Sigmoid colon (tissue), 7 donors: Measurements from ENCODE around the gene CPA5. TPM values are rescaled to one million over a fixed set of nuclear protein-coding genes. Genes with fewer than 3 reads are reported as not detected.
"Not testable (repeated sequence)": the region's sequence is repeated elsewhere in the genome, so short reads cannot be mapped to it uniquely, and the experiment has no call there.

Experiments
- DNase-seq: peaks from one replicate; pipeline ENCODE4 v3.0.0-alpha.2; 2019
- H3K27ac ChIP-seq, 4 donors: fragments of 200-600 bp; sonication (generic); one replicate each; pipeline ENCODE4 v1.5.1; 2016 to 2019; ENCODE audit warnings: mild to moderate bottlenecking in 1 of 4
- H3K27me3 ChIP-seq, 3 donors: fragments of 200-600 bp; sonication (generic); one replicate each; pipeline ENCODE4 v1.5.1; 2019; ENCODE audit warnings: mild to moderate bottlenecking in 1 of 3
- H3K36me3 ChIP-seq, 4 donors: fragments of 200-600 bp; sonication (generic); one replicate each; pipeline ENCODE4 v1.5.1; 2016 to 2019
- H3K4me1 ChIP-seq, 4 donors: fragments of 200-600 bp; sonication (generic); one replicate each; pipeline ENCODE4 v1.5.1; 2017 to 2019
- H3K4me3 ChIP-seq, 4 donors: fragments of 200-600 bp; sonication (generic); one replicate each; pipeline ENCODE4 v1.5.1; 2017 to 2019; ENCODE audit warnings: mild to moderate bottlenecking in 2 of 4, moderate library complexity in 1 of 4
- H3K9me3 ChIP-seq, 4 donors: fragments of 200-600 bp in 3 of 4; sonication (generic) in 3 of 4; one replicate each; pipeline versions ENCODE4 v1.5.1 to v1.6.1; 2013 to 2019
- EP300 ChIP-seq, 4 donors: sonication (generic); formaldehyde crosslinking; IDR thresholded peaks; one replicate each; pipeline ENCODE4 v1.6.1; 2017; ENCODE audit warnings: antibody characterized with exemption in 4 of 4
- POLR2A ChIP-seq, 2 donors: fragments of 450-650 bp; IDR thresholded peaks; one replicate each; pipeline ENCODE4 v1.6.1; 2016; ENCODE audit warnings: antibody characterized with exemption in 2 of 2, mild to moderate bottlenecking in 2 of 2, moderate library complexity in 2 of 2
- POLR2AphosphoS5 ChIP-seq, 4 donors: sonication (generic); formaldehyde crosslinking; IDR thresholded peaks; one replicate each; pipeline ENCODE4 v1.6.1; 2017; ENCODE audit warnings: antibody characterized with exemption in 4 of 4
- WGBS, 2 donors: extraction: QIAGEN DNeasy Blood & Tissue Kit; methylation state at CpG; one replicate each; pipeline ENCODE4 v1.1.7; 2013; 5-methylcytosine and 5-hydroxymethylcytosine counted together
- intact Hi-C: fragments of 100-400 bp; cut with DNase I; formaldehyde crosslinking; loops from one replicate; pipeline ENCODE4 v1.15.1; 2023
- polyA plus RNA-seq, 3 donors: library from polyadenylated mRNA; stranded (reverse); fragments of 200-250 nt; gene quantifications; one replicate each; pipeline ENCODE4 v1.2.3, GENCODE V29; 2013
- total RNA-seq, 4 donors: library from RNA; depleted of rRNA; stranded (reverse); fragments of >200 nt; gene quantifications; one replicate each; pipeline ENCODE4 v1.1.0, GENCODE V29; 2016
- TF ChIP-seq, protein P1 (sequence below), 4 experiments: fragments of 450-650 bp in 3 of 4; fragments of 200-600 bp in 1 of 4; IDR thresholded peaks; one replicate each; pipeline ENCODE4 v1.5.1; 2016 to 2019; ENCODE audit warnings: antibody characterized with exemption in 4 of 4, mild to moderate bottlenecking in 3 of 4, moderate library complexity in 2 of 4
- donor health status: healthy with polysubstance abuse.
- donor health status: Bipolar disorder and iron deficiency.
- donor health status: healthy.

The CPA5 gene
- total and polyA plus RNA-seq, 7 donors = 1.1 TPM; not detected in 6

GRCh38 chr7:130372402-130373165 lies 28.0 kb downstream of the CPA5 start:
- 78 to 88% methylated on average over 11 of the region's 11 CpGs for WGBS, 2 donors
- H3K9me3 ChIP-seq = peaks cover 0 to 2% (median 0%) of the 10 kb centered on the region in 4 donors
- H3K4me3 ChIP-seq = no peak overlapping the region
- peak overlapping the region; percentile 88 to 95 (median 90) for H3K27ac ChIP-seq
- TF ChIP-seq EP300 (IDR thresholded peaks at IDR 0.05) = no peak
- TF ChIP-seq, protein P1, sequence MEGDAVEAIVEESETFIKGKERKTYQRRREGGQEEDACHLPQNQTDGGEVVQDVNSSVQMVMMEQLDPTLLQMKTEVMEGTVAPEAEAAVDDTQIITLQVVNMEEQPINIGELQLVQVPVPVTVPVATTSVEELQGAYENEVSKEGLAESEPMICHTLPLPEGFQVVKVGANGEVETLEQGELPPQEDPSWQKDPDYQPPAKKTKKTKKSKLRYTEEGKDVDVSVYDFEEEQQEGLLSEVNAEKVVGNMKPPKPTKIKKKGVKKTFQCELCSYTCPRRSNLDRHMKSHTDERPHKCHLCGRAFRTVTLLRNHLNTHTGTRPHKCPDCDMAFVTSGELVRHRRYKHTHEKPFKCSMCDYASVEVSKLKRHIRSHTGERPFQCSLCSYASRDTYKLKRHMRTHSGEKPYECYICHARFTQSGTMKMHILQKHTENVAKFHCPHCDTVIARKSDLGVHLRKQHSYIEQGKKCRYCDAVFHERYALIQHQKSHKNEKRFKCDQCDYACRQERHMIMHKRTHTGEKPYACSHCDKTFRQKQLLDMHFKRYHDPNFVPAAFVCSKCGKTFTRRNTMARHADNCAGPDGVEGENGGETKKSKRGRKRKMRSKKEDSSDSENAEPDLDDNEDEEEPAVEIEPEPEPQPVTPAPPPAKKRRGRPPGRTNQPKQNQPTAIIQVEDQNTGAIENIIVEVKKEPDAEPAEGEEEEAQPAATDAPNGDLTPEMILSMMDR (IDR thresholded peaks at IDR 0.05) = no peak
- H3K27me3 ChIP-seq = no peaks in the 10 kb centered on the region
- intact Hi-C loops = no loop called here
- peak; percentile 40 for DNase-seq
- no peaks in the 10 kb centered on the region for H3K36me3 ChIP-seq
- H3K4me1 ChIP-seq = peaks cover 0 to 59% (median 48%) of the 10 kb centered on the region in 4 donors

DNA sequence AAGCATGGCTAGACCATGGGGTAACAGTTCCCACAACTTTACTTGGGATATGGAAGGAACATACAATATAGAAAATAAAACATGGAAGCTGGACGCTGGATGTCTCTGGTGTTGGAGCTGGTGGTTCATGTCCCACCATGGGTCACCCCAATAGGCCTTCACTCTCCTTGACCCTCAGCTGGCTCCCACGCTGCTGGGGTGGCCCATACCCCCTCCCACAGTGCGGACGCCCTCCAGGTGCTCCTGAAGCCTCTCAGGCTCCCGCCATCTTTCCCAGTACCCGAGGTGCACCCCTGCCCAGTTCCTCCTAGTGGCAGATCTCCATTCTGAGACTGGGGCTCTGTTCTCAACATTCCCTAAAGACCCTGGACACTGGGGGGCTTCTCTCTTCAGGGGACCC lies 29.9 kb downstream of the CPA5 start:
- H3K9me3 ChIP-seq = peaks cover 0 to 2% (median 0%) of the 10 kb centered on the region in 4 donors
- H3K4me3 ChIP-seq = no peak overlapping the region
- no peak for DNase-seq
- 92 to 94% methylated on average over 6 of the region's 6 CpGs for WGBS, 2 donors
- H3K36me3 ChIP-seq = no peaks in the 10 kb centered on the region
- peaks cover 0 to 53% (median 41%) of the 10 kb centered on the region in 4 donors for H3K4me1 ChIP-seq
- intact Hi-C loops = no loop called here
- H3K27me3 ChIP-seq = no peaks in the 10 kb centered on the region
- TF ChIP-seq POLR2A (IDR thresholded peaks at IDR 0.05) (no peak), EP300 (IDR thresholded peaks at IDR 0.05) (no peak), POLR2AphosphoS5 (IDR thresholded peaks at IDR 0.05) (no peak)
- TF ChIP-seq, protein P1 (IDR thresholded peaks at IDR 0.05) = no peak
- H3K27ac ChIP-seq = peak overlapping the region; percentile 88 to 95 (median 90)

- H3K9me3 ChIP-seq, H3K27me3 ChIP-seq, DNase-seq, H3K27ac ChIP-seq, H3K4me3 ChIP-seq, intact Hi-C loops, H3K36me3 ChIP-seq: not testable (repeated sequence)
- WGBS, 2 donors = 93 to 96% methylated on average over 1 of the region's 1 CpG
- H3K4me1 ChIP-seq = peaks cover 0 to 50% (median 44%) of the 10 kb centered on the region in 4 donors
Measured at GRCh38 chr7:130376461-130376860, 31.8 kb downstream of the CPA5 start.

DNA sequence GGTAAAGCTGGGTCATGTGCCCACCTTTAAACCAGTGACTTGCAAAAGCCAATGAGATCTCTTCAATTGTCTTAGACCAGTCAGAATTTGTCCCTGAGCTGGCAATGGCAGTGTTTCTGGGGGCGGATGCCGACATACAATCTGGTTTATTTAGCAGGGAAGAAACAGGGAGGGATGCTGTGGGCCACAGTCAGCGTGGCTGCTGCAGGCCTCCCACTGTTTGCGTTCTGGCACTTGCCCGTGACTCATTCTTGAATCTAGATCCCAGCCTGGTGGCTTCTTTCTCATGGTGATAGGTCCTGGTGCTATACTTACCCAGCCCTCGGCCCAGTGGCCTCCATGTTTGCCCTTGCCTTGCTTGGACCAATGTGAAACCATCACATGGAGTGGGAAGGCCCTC lies 32.6 kb downstream of the CPA5 start:
- no peak overlapping the region for H3K27ac ChIP-seq
- peaks cover 0 to 2% (median 0%) of the 10 kb centered on the region in 4 donors for H3K9me3 ChIP-seq
- no peaks in the 10 kb centered on the region for H3K27me3 ChIP-seq
- peaks cover 0 to 44% (median 37%) of the 10 kb centered on the region in 4 donors for H3K4me1 ChIP-seq
- no peak for DNase-seq
- TF ChIP-seq EP300 (IDR thresholded peaks at IDR 0.05) = no peak
- no peak for TF ChIP-seq POLR2AphosphoS5 (IDR thresholded peaks at IDR 0.05)
- TF ChIP-seq, protein P1 (IDR thresholded peaks at IDR 0.05) = no peak
- no peak for TF ChIP-seq POLR2A (IDR thresholded peaks at IDR 0.05)
- WGBS, 2 donors = 85 to 94% methylated on average over 6 of the region's 6 CpGs
- H3K36me3 ChIP-seq = no peaks in the 10 kb centered on the region
- intact Hi-C loops = no loop called here
- no peak overlapping the region for H3K4me3 ChIP-seq

DNA sequence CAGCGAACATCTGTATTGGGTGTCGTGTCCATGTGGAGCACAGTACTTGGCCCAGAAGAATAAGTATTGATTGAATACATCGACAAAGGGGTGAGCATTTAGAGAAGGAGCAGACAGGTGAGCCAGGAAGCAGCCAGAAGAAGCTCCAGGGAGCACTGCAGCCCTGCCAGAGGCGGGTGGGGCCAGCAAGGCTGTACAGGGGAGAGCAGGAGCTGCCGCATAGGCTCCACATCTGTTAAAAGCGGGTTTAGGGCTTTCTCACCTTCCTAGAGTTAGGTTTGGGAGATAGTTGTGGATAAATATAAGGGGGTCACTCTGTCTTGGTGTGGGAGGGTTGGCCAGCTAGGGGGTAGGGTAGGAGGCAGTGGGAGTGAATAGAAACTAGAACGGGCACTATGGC lies 34.4 kb downstream of the CPA5 start:
- H3K27ac ChIP-seq = no peak overlapping the region
- no peak for TF ChIP-seq POLR2A (IDR thresholded peaks at IDR 0.05)
- peaks cover 0 to 25% (median 19%) of the 10 kb centered on the region in 4 donors for H3K4me1 ChIP-seq
- no peaks in the 10 kb centered on the region for H3K36me3 ChIP-seq
- H3K27me3 ChIP-seq = no peaks in the 10 kb centered on the region
- H3K9me3 ChIP-seq = peaks cover 0 to 2% (median 0%) of the 10 kb centered on the region in 4 donors
- 79 to 92% methylated on average over 7 of the region's 7 CpGs for WGBS, 2 donors
- H3K4me3 ChIP-seq = no peak overlapping the region
- DNase-seq = no peak
- intact Hi-C loops = no loop called here

GRCh38 chr7:130379532-130379920 lies 34.9 kb downstream of the CPA5 start:
- DNase-seq = no peak
- TF ChIP-seq, protein P1 (IDR thresholded peaks at IDR 0.05) = no peak
- TF ChIP-seq EP300 (IDR thresholded peaks at IDR 0.05) (no peak), POLR2AphosphoS5 (IDR thresholded peaks at IDR 0.05) (no peak), POLR2A (IDR thresholded peaks at IDR 0.05) (no peak)
- Histone ChIP-seq H3K9me3 (peaks cover 0 to 2% (median 0%) of the 10 kb centered on the region in 4 donors), H3K4me3 (no peak overlapping the region), H3K36me3 (no peaks in the 10 kb centered on the region), H3K27me3 (no peaks in the 10 kb centered on the region), H3K4me1 (peaks cover 0 to 20% (median 14%) of the 10 kb centered on the region in 4 donors), H3K27ac (no peak overlapping the region)
- 85 to 86% methylated on average over 10 of the region's 10 CpGs for WGBS, 2 donors
- intact Hi-C loops = no loop called here
